CD8-positive, alpha-beta memory T cell (primary cell): ENCODE measurements around the gene ZCWPW2. TPM values are rescaled to one million over a fixed set of nuclear protein-coding genes. Genes with fewer than 3 reads are reported as not detected.

Experiments
- CTCF ChIA-PET: fragments of 350-600 bp; sonication (Branson Sonifier 250); formaldehyde crosslinking; loops from one replicate; lab custom pipeline; 2021; ENCODE audit warnings: antibody characterized with exemption; lab: Charles Lee
- POLR2A ChIA-PET: fragments of 350-600 bp; sonication (Branson Sonifier 250); formaldehyde crosslinking; loops from one replicate; lab custom pipeline; 2021; ENCODE audit warnings: antibody characterized with exemption; lab: Charles Lee
- DNase-seq, 5 donors: peaks; one replicate each; pipeline versions ENCODE4 v3.0.0 to v3.0.0-alpha.2; 2020 to 2022; ENCODE audit warnings: mixed read lengths in 1 of 5
- H3K27ac ChIP-seq: one replicate; pipeline ENCODE4 v1.7.0; 2013; ENCODE audit warnings: low read depth, mild to moderate bottlenecking, low read length, moderate library complexity
- H3K27me3 ChIP-seq: 2 replicates; pipeline ENCODE4 v1.7.0; 2013; ENCODE audit warnings: low read length, mild to moderate bottlenecking; ENCODE audit not compliant: insufficient read depth, poor library complexity, severe bottlenecking
- H3K36me3 ChIP-seq: 2 replicates; pipeline ENCODE4 v1.7.0; 2013; ENCODE audit warnings: mild to moderate bottlenecking, low read length, moderate library complexity; ENCODE audit not compliant: insufficient read depth
- H3K4me1 ChIP-seq: 2 replicates; pipeline ENCODE4 v1.7.0; 2013; ENCODE audit warnings: mild to moderate bottlenecking, low read length, moderate library complexity; ENCODE audit not compliant: insufficient read depth
- H3K4me3 ChIP-seq: 2 replicates; pipeline ENCODE4 v1.7.0; 2013; ENCODE audit warnings: mild to moderate bottlenecking, low read length
- H3K9me3 ChIP-seq: 2 replicates; pipeline ENCODE4 v1.7.0; 2013; ENCODE audit warnings: mild to moderate bottlenecking, low read length
- H3K27ac Mint-ChIP-seq, 8 donors: one replicate each; pipeline ENCODE4 v1.8.0; 2020 to 2021; ENCODE audit warnings: mixed read lengths in 8 of 8, mild to moderate bottlenecking in 6 of 8, inconsistent platforms in 3 of 8, moderate library complexity in 3 of 8
- H3K27me3 Mint-ChIP-seq, 2 donors: one replicate each; pipeline ENCODE4 v1.8.0; 2020 to 2021; ENCODE audit warnings: mixed read lengths in 2 of 2, mild to moderate bottlenecking in 1 of 2, moderate library complexity in 1 of 2
- H3K36me3 Mint-ChIP-seq, 3 donors: one replicate each; pipeline ENCODE4 v1.8.0; 2020 to 2021; ENCODE audit warnings: mixed read lengths in 3 of 3, inconsistent platforms in 1 of 3, mild to moderate bottlenecking in 1 of 3
- H3K4me1 Mint-ChIP-seq, 3 donors: one replicate each; pipeline ENCODE4 v1.8.0; 2020 to 2021; ENCODE audit warnings: mixed read lengths in 3 of 3, inconsistent platforms in 1 of 3, mild to moderate bottlenecking in 1 of 3
- H3K4me3 Mint-ChIP-seq, 7 donors: one replicate each; pipeline ENCODE4 v1.8.0; 2020 to 2021; ENCODE audit warnings: mixed read lengths in 7 of 7, mild to moderate bottlenecking in 6 of 7, moderate library complexity in 4 of 7, inconsistent platforms in 2 of 7
- H3K9me3 Mint-ChIP-seq, 5 donors: one replicate each; pipeline ENCODE4 v1.8.0; 2020 to 2022; ENCODE audit warnings: mixed read lengths in 5 of 5, mild to moderate bottlenecking in 3 of 5, moderate library complexity in 2 of 5, inconsistent platforms in 1 of 5
- polyA plus RNA-seq: library from polyadenylated mRNA; unstranded; fragments of 300-500 nt; fragmentation: Illumina TruSeq; gene quantifications from one replicate; pipeline ENCODE4 v1.2.3, GENCODE V29; 2021
- total RNA-seq, 2 experiments: library from RNA; stranded (reverse); gene quantifications; one replicate each; pipeline ENCODE4 v1.2.3, GENCODE V29; 2021

ZCWPW2 gene
- total and polyA plus RNA-seq, 3 experiments from 2014 or later = 0.20 to 0.66 (median 0.27) TPM

GRCh38 chr3:28386049-28386448, 37.5 kb downstream of the ZCWPW2 start:
- Histone ChIP-seq H3K27me3 (no peaks in the 10 kb centered on the region), H3K36me3 (no peaks in the 10 kb centered on the region), H3K27ac (no peak overlapping the region), H3K4me1 (no peaks in the 10 kb centered on the region), H3K4me3 (no peak overlapping the region), H3K9me3 (no peaks in the 10 kb centered on the region)
- Mint-ChIP-seq H3K9me3 (peaks cover 0 to 17% (median 7%) of the 10 kb centered on the region in 5 donors), H3K4me3 (no peak overlapping the region), H3K4me1 (no peaks in the 10 kb centered on the region), H3K27me3 (peaks cover 5 to 16% of the 10 kb centered on the region in 2 donors), H3K27ac (no peak overlapping the region), H3K36me3 (peaks cover 0 to 25% (median 0%) of the 10 kb centered on the region in 3 donors)
- ChIA-PET CTCF (no interaction called here), POLR2A (no interaction called here)
- DNase-seq = no peak

- Histone ChIP-seq H3K9me3 (no peaks in the 10 kb centered on the region), H3K4me1 (no peaks in the 10 kb centered on the region), H3K36me3 (no peaks in the 10 kb centered on the region), H3K27me3 (no peaks in the 10 kb centered on the region), H3K4me3 (no peak overlapping the region), H3K27ac (no peak overlapping the region)
- DNase-seq = no peak
- ChIA-PET POLR2A (no interaction called here), CTCF (no interaction called here)
- no peak overlapping the region for H3K4me3 Mint-ChIP-seq
- H3K27ac Mint-ChIP-seq = no peak overlapping the region
- H3K9me3 Mint-ChIP-seq = peaks cover 18 to 42% (median 25%) of the 10 kb centered on the region in 5 donors
- peaks cover 0 to 28% (median 0%) of the 10 kb centered on the region in 3 donors for H3K36me3 Mint-ChIP-seq
- H3K27me3 Mint-ChIP-seq = peaks cover 5 to 27% of the 10 kb centered on the region in 2 donors
- no peaks in the 10 kb centered on the region for H3K4me1 Mint-ChIP-seq
These were observed 40.5 kb downstream of the ZCWPW2 start for GRCh38 chr3:28388978-28389377.

DNA sequence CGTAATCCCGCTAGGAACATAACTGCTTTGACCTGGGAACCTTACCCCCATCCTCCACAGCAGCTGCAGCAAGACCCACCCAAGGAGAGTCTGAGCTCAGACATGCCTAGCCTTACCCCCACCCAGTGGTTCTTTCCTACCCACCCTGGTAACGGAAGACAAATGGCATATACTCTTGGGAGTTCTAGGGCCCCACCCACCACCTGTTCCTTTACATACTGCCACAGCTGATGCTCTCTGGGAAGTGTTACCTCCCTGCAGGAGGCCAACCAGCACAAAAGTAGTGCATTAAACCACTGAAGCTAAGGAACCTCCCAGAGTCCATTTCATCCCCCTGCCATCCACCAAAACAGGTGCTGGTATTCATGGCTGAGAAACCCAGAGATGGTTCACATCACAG, 50.7 kb downstream of the ZCWPW2 start:
- Mint-ChIP-seq H3K4me3 (no peak overlapping the region), H3K4me1 (no peaks in the 10 kb centered on the region), H3K36me3 (peaks cover 0 to 20% (median 4%) of the 10 kb centered on the region in 3 donors), H3K27me3 (peaks cover 0 to 3% of the 10 kb centered on the region in 2 donors), H3K9me3 (peaks cover 29 to 79% (median 66%) of the 10 kb centered on the region in 5 donors), H3K27ac (no peak overlapping the region)
- no peaks in the 10 kb centered on the region for H3K36me3 ChIP-seq
- no peaks in the 10 kb centered on the region for H3K4me1 ChIP-seq
- ChIA-PET CTCF (no interaction called here), POLR2A (no interaction called here)
- peaks cover 13% of the 10 kb centered on the region for H3K9me3 ChIP-seq
- no peak overlapping the region for H3K4me3 ChIP-seq
- no peak for DNase-seq
- no peaks in the 10 kb centered on the region for H3K27me3 ChIP-seq
- H3K27ac ChIP-seq = no peak overlapping the region

GRCh38 chr3:28406241-28406640, 57.7 kb downstream of the ZCWPW2 start:
- Mint-ChIP-seq H3K9me3 (peaks cover 16 to 56% (median 37%) of the 10 kb centered on the region in 5 donors), H3K27me3 (no peaks in the 10 kb centered on the region)

DNA sequence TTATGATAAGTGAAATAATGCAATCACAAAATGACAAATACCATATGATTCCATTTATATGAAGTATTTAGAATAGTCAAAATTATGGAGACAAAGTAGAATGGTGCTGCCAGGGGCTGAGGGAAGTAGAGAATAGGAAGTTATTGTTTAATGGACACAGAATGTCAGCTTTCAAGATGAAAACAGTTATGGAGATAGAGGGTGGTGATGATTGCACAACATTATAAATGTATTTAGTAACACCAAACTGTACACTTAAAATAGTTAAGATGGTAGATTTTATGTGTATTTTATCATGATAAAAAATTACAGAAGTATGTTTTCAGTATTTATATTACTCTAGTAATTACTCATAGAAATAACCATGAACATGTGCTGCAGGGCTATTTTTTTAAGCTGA, 100.9 kb downstream of the ZCWPW2 start:
- Mint-ChIP-seq H3K9me3 (peaks cover 8 to 21% (median 15%) of the 10 kb centered on the region in 5 donors), H3K4me3 (no peak overlapping the region), H3K27me3 (peaks cover 0 to 3% of the 10 kb centered on the region in 2 donors), H3K36me3 (peaks cover 0 to 5% (median 0%) of the 10 kb centered on the region in 3 donors), H3K27ac (no peak overlapping the region), H3K4me1 (no peaks in the 10 kb centered on the region)
- no peaks in the 10 kb centered on the region for H3K4me1 ChIP-seq
- ChIA-PET CTCF (no interaction called here), POLR2A (no interaction called here)
- H3K27me3 ChIP-seq = no peaks in the 10 kb centered on the region
- H3K36me3 ChIP-seq = no peaks in the 10 kb centered on the region
- H3K4me3 ChIP-seq = no peak overlapping the region
- no peak for DNase-seq
- no peak overlapping the region for H3K27ac ChIP-seq
- no peaks in the 10 kb centered on the region for H3K9me3 ChIP-seq

More at GRCh38 chr3:28406241-28406640, 57.7 kb downstream of the ZCWPW2 start:
- Histone ChIP-seq H3K27ac (no peak overlapping the region), H3K9me3 (peaks cover 13% of the 10 kb centered on the region), H3K36me3 (no peaks in the 10 kb centered on the region), H3K27me3 (no peaks in the 10 kb centered on the region), H3K4me1 (no peaks in the 10 kb centered on the region), H3K4me3 (no peak overlapping the region)
- no peak for DNase-seq
- POLR2A ChIA-PET = no interaction called here
- no peak overlapping the region for H3K27ac Mint-ChIP-seq
- CTCF ChIA-PET = no interaction called here
- peaks cover 0 to 19% (median 3%) of the 10 kb centered on the region in 3 donors for H3K36me3 Mint-ChIP-seq
- H3K4me1 Mint-ChIP-seq = no peaks in the 10 kb centered on the region
- no peak overlapping the region for H3K4me3 Mint-ChIP-seq

GRCh38 chr3:28462866-28463265, 114.3 kb downstream of the ZCWPW2 start:
- H3K36me3 Mint-ChIP-seq = peaks cover 0 to 11% (median 2%) of the 10 kb centered on the region in 3 donors
- H3K27ac Mint-ChIP-seq = no peak overlapping the region
- Histone ChIP-seq H3K9me3 (no peaks in the 10 kb centered on the region), H3K27ac (no peak overlapping the region), H3K27me3 (no peaks in the 10 kb centered on the region), H3K36me3 (no peaks in the 10 kb centered on the region), H3K4me1 (no peaks in the 10 kb centered on the region), H3K4me3 (no peak overlapping the region)
- ChIA-PET CTCF (no interaction called here), POLR2A (no interaction called here)
- peaks cover 3 to 16% of the 10 kb centered on the region in 2 donors for H3K27me3 Mint-ChIP-seq
- H3K4me3 Mint-ChIP-seq = no peak overlapping the region
- peaks cover 10 to 20% (median 13%) of the 10 kb centered on the region in 5 donors for H3K9me3 Mint-ChIP-seq
- DNase-seq = no peak
- H3K4me1 Mint-ChIP-seq = no peaks in the 10 kb centered on the region

- DNase-seq = no peak
These were observed 118.9 kb downstream of the ZCWPW2 start for GRCh38 chr3:28467414-28467813.

GRCh38 chr3:28476194-28476593, 127.7 kb downstream of the ZCWPW2 start:
- H3K4me1 ChIP-seq = no peaks in the 10 kb centered on the region
- H3K27me3 ChIP-seq = no peaks in the 10 kb centered on the region
- H3K27ac ChIP-seq = no peak overlapping the region
- ChIA-PET CTCF (no interaction called here), POLR2A (no interaction called here)
- H3K4me3 ChIP-seq = no peak overlapping the region
- H3K4me1 Mint-ChIP-seq = no peaks in the 10 kb centered on the region
- peak overlapping the region in 1 of 8 donors; percentile 8 for H3K27ac Mint-ChIP-seq
- DNase-seq = no peak
- H3K27me3 Mint-ChIP-seq = peaks cover 0 to 2% of the 10 kb centered on the region in 2 donors
- no peaks in the 10 kb centered on the region for H3K9me3 ChIP-seq
- H3K9me3 Mint-ChIP-seq = peaks cover 0 to 6% (median 2%) of the 10 kb centered on the region in 5 donors
- H3K36me3 ChIP-seq = no peaks in the 10 kb centered on the region
- no peaks in the 10 kb centered on the region for H3K36me3 Mint-ChIP-seq
- no peak overlapping the region for H3K4me3 Mint-ChIP-seq

More at GRCh38 chr3:28467414-28467813, 118.9 kb downstream of the ZCWPW2 start:
- H3K27ac ChIP-seq = no peak overlapping the region
- no peak overlapping the region for H3K4me3 Mint-ChIP-seq
- no peak overlapping the region for H3K27ac Mint-ChIP-seq
- no peaks in the 10 kb centered on the region for H3K36me3 ChIP-seq
- ChIA-PET POLR2A (no interaction called here), CTCF (no interaction called here)
- H3K9me3 Mint-ChIP-seq = peaks cover 15 to 32% (median 20%) of the 10 kb centered on the region in 5 donors
- no peaks in the 10 kb centered on the region for H3K4me1 Mint-ChIP-seq
- H3K4me3 ChIP-seq = no peak overlapping the region
- no peaks in the 10 kb centered on the region for H3K4me1 ChIP-seq
- H3K36me3 Mint-ChIP-seq = peaks cover 0 to 11% (median 2%) of the 10 kb centered on the region in 3 donors
- no peaks in the 10 kb centered on the region for H3K27me3 ChIP-seq
- peaks cover 3 to 16% of the 10 kb centered on the region in 2 donors for H3K27me3 Mint-ChIP-seq
- no peaks in the 10 kb centered on the region for H3K9me3 ChIP-seq
